KMS-11 (cell line): ENCODE measurements around the gene SLC2A1.

Source experiments
- H2AFZ ChIP-seq: fragments of 200-600 bp; sonication (generic); 2 replicates; pipeline ENCODE4 v1.6.1; 2016; ENCODE audit warnings: antibody characterized with exemption, mixed run types, low read depth
- H3K27ac ChIP-seq: fragments of 200-600 bp; sonication (generic); 2 replicates; pipeline ENCODE4 v1.6.1; 2016; ENCODE audit warnings: mild to moderate bottlenecking, mixed run types
- H3K27me3 ChIP-seq: fragments of 200-600 bp; sonication (generic); 2 replicates; pipeline ENCODE4 v1.6.1; 2017; ENCODE audit warnings: mild to moderate bottlenecking, low read depth, mixed run types, moderate library complexity; ENCODE audit not compliant: insufficient read depth
- H3K36me3 ChIP-seq: fragments of 200-600 bp; sonication (generic); 2 replicates; pipeline ENCODE4 v1.6.1; 2017; ENCODE audit warnings: mild to moderate bottlenecking, mixed run types; ENCODE audit not compliant: insufficient read depth
- H3K4me1 ChIP-seq: fragments of 200-600 bp; sonication (generic); 2 replicates; pipeline ENCODE4 v1.6.1; 2016; ENCODE audit warnings: mild to moderate bottlenecking, low read depth, mixed run types; ENCODE audit not compliant: poor library complexity, severe bottlenecking
- H3K4me2 ChIP-seq: fragments of 200-600 bp; sonication (generic); 2 replicates; pipeline ENCODE4 v1.7.0; 2016; ENCODE audit warnings: mild to moderate bottlenecking, mixed run types
- H3K4me3 ChIP-seq: fragments of 200-600 bp; sonication (generic); IDR thresholded peaks from 2 replicates; pipeline ENCODE4 v1.6.1; 2017; ENCODE audit warnings: low read depth, low read length, mixed read lengths; ENCODE audit not compliant: insufficient read depth
- H3K79me2 ChIP-seq: fragments of 200-600 bp; sonication (generic); 2 replicates; pipeline ENCODE4 v1.6.1; 2016; ENCODE audit warnings: low read depth, mixed run types; ENCODE audit not compliant: insufficient read depth
- H3K9ac ChIP-seq: fragments of 200-600 bp; sonication (generic); 2 replicates; pipeline ENCODE4 v1.6.1; 2016; ENCODE audit warnings: mild to moderate bottlenecking, mixed run types
- H4K20me1 ChIP-seq: fragments of 200-600 bp; sonication (generic); 2 replicates; pipeline ENCODE4 v1.6.1; 2016; ENCODE audit warnings: mild to moderate bottlenecking, mixed run types; ENCODE audit not compliant: insufficient read depth
- CTCF ChIP-seq: fragments of 200-600 bp; sonication (generic); conservative IDR thresholded peaks from 2 replicates; pipeline ENCODE4 v1.6.1; 2017; ENCODE audit warnings: low read depth, mild to moderate bottlenecking, antibody characterized with exemption, low read length, moderate library complexity, mixed read lengths

The SLC2A1 gene

DNA sequence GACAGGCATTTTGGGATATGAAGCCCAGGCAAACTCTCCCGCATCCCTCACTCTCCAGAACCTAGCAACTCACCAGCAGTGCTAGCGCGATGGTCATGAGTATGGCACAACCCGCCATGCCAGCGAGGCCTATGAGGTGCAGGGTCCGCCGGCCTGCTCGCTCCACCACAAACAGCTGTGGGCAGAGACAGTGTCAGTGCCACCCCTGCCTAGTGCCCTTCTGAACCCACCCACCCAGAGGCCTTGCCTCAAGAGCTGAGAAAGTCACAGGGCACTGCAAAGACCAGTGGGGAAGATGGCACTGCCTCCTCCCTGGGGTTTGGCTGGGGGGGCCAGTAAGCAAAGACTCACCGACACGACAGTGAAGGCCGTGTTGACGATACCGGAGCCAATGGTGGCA lies 29.8 kb downstream of the SLC2A1 start:
- no peaks in the 10 kb centered on the region for H3K79me2 ChIP-seq
- no peak overlapping the region for H2AFZ ChIP-seq
- H3K9ac ChIP-seq = no peak overlapping the region
- H3K36me3 ChIP-seq = no peaks in the 10 kb centered on the region
- no peak overlapping the region for H3K27ac ChIP-seq
- no peak overlapping the region for H3K4me2 ChIP-seq
- no peaks in the 10 kb centered on the region for H4K20me1 ChIP-seq
- TF ChIP-seq CTCF = no peak
- no peaks in the 10 kb centered on the region for H3K27me3 ChIP-seq
- peaks cover 11% of the 10 kb centered on the region for H3K4me1 ChIP-seq
- no peak overlapping the region for H3K4me3 ChIP-seq

GRCh38 chr1:42927920-42928505 lies 30.7 kb downstream of the SLC2A1 start:
- H2AFZ ChIP-seq = no peak overlapping the region
- no peaks in the 10 kb centered on the region for H4K20me1 ChIP-seq
- TF ChIP-seq CTCF = no peak
- H3K27me3 ChIP-seq = no peaks in the 10 kb centered on the region
- H3K4me3 ChIP-seq = no peak overlapping the region
- no peaks in the 10 kb centered on the region for H3K79me2 ChIP-seq
- no peak overlapping the region for H3K9ac ChIP-seq
- H3K27ac ChIP-seq = no peak overlapping the region
- no peak overlapping the region for H3K4me2 ChIP-seq
- H3K36me3 ChIP-seq = no peaks in the 10 kb centered on the region
- H3K4me1 ChIP-seq = peaks cover 18% of the 10 kb centered on the region

GRCh38 chr1:42927274-42927841 lies 31.3 kb downstream of the SLC2A1 start:
- H3K4me3 ChIP-seq = no peak overlapping the region
- H3K79me2 ChIP-seq = no peaks in the 10 kb centered on the region
- no peak for TF ChIP-seq CTCF
- no peak overlapping the region for H3K27ac ChIP-seq
- H3K27me3 ChIP-seq = no peaks in the 10 kb centered on the region
- no peak overlapping the region for H3K9ac ChIP-seq
- no peaks in the 10 kb centered on the region for H4K20me1 ChIP-seq
- H3K4me1 ChIP-seq = peaks cover 19% of the 10 kb centered on the region
- no peak overlapping the region for H2AFZ ChIP-seq
- H3K4me2 ChIP-seq = no peak overlapping the region
- H3K36me3 ChIP-seq = no peaks in the 10 kb centered on the region

DNA sequence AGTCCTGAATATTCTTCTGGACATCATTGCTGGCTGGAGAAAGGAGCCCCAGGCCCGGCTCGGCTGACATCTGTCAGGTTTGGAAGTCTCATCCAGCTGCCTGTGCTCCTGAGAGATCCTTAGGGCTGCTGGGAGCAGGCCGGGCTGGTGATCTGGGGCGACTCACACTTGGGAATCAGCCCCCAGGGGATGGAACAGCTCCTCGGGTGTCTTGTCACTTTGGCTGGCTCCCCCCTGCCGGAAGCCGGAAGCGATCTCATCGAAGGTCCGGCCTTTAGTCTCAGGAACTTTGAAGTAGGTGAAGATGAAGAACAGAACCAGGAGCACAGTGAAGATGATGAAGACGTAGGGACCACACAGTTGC lies 31.8 kb downstream of the SLC2A1 start:
- Histone ChIP-seq H4K20me1 (no peaks in the 10 kb centered on the region), H3K27me3 (no peaks in the 10 kb centered on the region), H3K4me2 (no peak overlapping the region), H3K4me3 (no peak overlapping the region), H3K79me2 (no peaks in the 10 kb centered on the region), H3K9ac (no peak overlapping the region), H3K27ac (no peak overlapping the region), H3K36me3 (no peaks in the 10 kb centered on the region), H3K4me1 (peaks cover 19% of the 10 kb centered on the region), H2AFZ (no peak overlapping the region)
- TF ChIP-seq CTCF = no peak
